Osteoblast (primary cell): ENCODE data around the gene TMEM233. TPM values are rescaled to one million over a fixed set of nuclear protein-coding genes. Genes with fewer than 3 reads are reported as not detected.
A peak's percentile ranks its signal among the peaks of the same experiment; 100 is the strongest.

ENCODE experiments used
- DNase-seq: peaks from one replicate; pipeline ENCODE4 v3.0.0; 2011; ENCODE audit warnings: low spot score, mixed read lengths; ENCODE audit not compliant: insufficient read length; ENCODE audit errors: missing footprints
- H2AFZ ChIP-seq: 2 replicates; pipeline ENCODE4 v1.6.0; 2011; ENCODE audit warnings: mild to moderate bottlenecking, low read length
- H3K27ac ChIP-seq: 2 replicates; pipeline ENCODE4 v1.5.1; 2011; ENCODE audit warnings: mild to moderate bottlenecking, low read depth, low read length, moderate library complexity
- H3K27me3 ChIP-seq: 2 replicates; pipeline ENCODE4 v1.6.0; 2012; ENCODE audit warnings: mild to moderate bottlenecking, control low read depth, inconsistent platforms, low read length, moderate library complexity; ENCODE audit not compliant: insufficient read depth
- H3K36me3 ChIP-seq: 2 replicates; pipeline ENCODE4 v1.5.1; 2011; ENCODE audit warnings: mild to moderate bottlenecking, low read length, control low read depth, moderate library complexity; ENCODE audit not compliant: insufficient read depth
- H3K4me1 ChIP-seq: 2 replicates; pipeline ENCODE4 v1.5.1; 2011; ENCODE audit warnings: mild to moderate bottlenecking, low read length, control low read depth, moderate library complexity; ENCODE audit not compliant: insufficient read depth
- H3K4me2 ChIP-seq: 2 replicates; pipeline ENCODE4 v1.6.0; 2011; ENCODE audit warnings: mild to moderate bottlenecking, low read length; ENCODE audit not compliant: insufficient read depth
- H3K4me3 ChIP-seq: fragments of 200-600 bp; sonication (generic); 3 replicates; pipeline ENCODE4 v1.5.1; 2012; ENCODE audit warnings: mild to moderate bottlenecking, low read length, inconsistent platforms; ENCODE audit not compliant: insufficient read depth
- H3K79me2 ChIP-seq: 2 replicates; pipeline ENCODE4 v1.6.0; 2012; ENCODE audit warnings: mild to moderate bottlenecking, low read length, control low read depth, inconsistent platforms; ENCODE audit not compliant: insufficient read depth
- H3K9me3 ChIP-seq: 2 replicates; pipeline ENCODE4 v1.5.1; 2011; ENCODE audit warnings: low read depth, low read length, control low read depth
- H4K20me1 ChIP-seq: 2 replicates; pipeline ENCODE4 v1.6.0; 2012; ENCODE audit warnings: mild to moderate bottlenecking, low read length, control low read depth; ENCODE audit not compliant: insufficient read depth
- CTCF ChIP-seq: IDR thresholded peaks from 2 replicates; pipeline ENCODE4 v1.5.1; 2011; ENCODE audit warnings: mild to moderate bottlenecking, low read depth, low read length, moderate library complexity; ENCODE audit errors: extremely low read depth
- total RNA-seq: library from RNA; depleted of rRNA; stranded (reverse); fragments of >200 nt; gene quantifications from 2 replicates; pipeline ENCODE4 v1.2.3, GENCODE V29; 2012

TMEM233 gene
- total RNA-seq, 1 donor, result not detected

- H3K4me1 ChIP-seq, result peaks cover 29% of the 10 kb centered on the region
These were observed 93.2 kb downstream of the TMEM233 start for GRCh38 chr12:119686776-119687175.

GRCh38 chr12:119687406-119687805 lies 93.8 kb downstream of the TMEM233 start:
- no peak overlapping the region for H3K4me2 ChIP-seq
- H3K4me1 ChIP-seq, result peaks cover 35% of the 10 kb centered on the region
- no peaks in the 10 kb centered on the region for H4K20me1 ChIP-seq
- H3K27ac ChIP-seq, result no peak overlapping the region
- H3K4me3 ChIP-seq, result no peak overlapping the region
- no peaks in the 10 kb centered on the region for H3K27me3 ChIP-seq
- DNase-seq, result no peak
- no peak for TF ChIP-seq CTCF
- no peaks in the 10 kb centered on the region for H3K36me3 ChIP-seq
- no peaks in the 10 kb centered on the region for H3K9me3 ChIP-seq
- H2AFZ ChIP-seq, result no peak overlapping the region
- H3K79me2 ChIP-seq, result no peaks in the 10 kb centered on the region

More at GRCh38 chr12:119686776-119687175, 93.2 kb downstream of the TMEM233 start:
- Histone ChIP-seq H3K36me3 (peaks cover 5% of the 10 kb centered on the region), H2AFZ (no peak overlapping the region), H4K20me1 (no peaks in the 10 kb centered on the region), H3K4me2 (no peak overlapping the region), H3K27ac (no peak overlapping the region), H3K27me3 (no peaks in the 10 kb centered on the region), H3K9me3 (no peaks in the 10 kb centered on the region), H3K4me3 (no peak overlapping the region), H3K79me2 (no peaks in the 10 kb centered on the region)
- peak; percentile 23 for DNase-seq
- no peak for TF ChIP-seq CTCF

- no peak for TF ChIP-seq CTCF
- DNase-seq, result peak; percentile 55
- Histone ChIP-seq H3K4me1 (peaks cover 37% of the 10 kb centered on the region), H3K9me3 (no peaks in the 10 kb centered on the region), H2AFZ (no peak overlapping the region), H3K79me2 (no peaks in the 10 kb centered on the region), H3K4me3 (no peak overlapping the region), H3K27me3 (no peaks in the 10 kb centered on the region), H3K27ac (no peak overlapping the region), H3K36me3 (no peaks in the 10 kb centered on the region), H4K20me1 (peaks cover under 1% of the 10 kb centered on the region), H3K4me2 (no peak overlapping the region)
These were observed 94.3 kb downstream of the TMEM233 start for GRCh38 chr12:119687879-119688278.

- H4K20me1 ChIP-seq, result peaks cover 6% of the 10 kb centered on the region
- DNase-seq, result peak; percentile 10
These were observed 96.4 kb downstream of the TMEM233 start for GRCh38 chr12:119689935-119690500.

More at GRCh38 chr12:119689935-119690500, 96.4 kb downstream of the TMEM233 start:
- Histone ChIP-seq H3K4me1 (peaks cover 29% of the 10 kb centered on the region), H3K27me3 (no peaks in the 10 kb centered on the region), H3K4me3 (no peak overlapping the region), H3K9me3 (no peaks in the 10 kb centered on the region), H2AFZ (no peak overlapping the region), H3K27ac (no peak overlapping the region), H3K4me2 (no peak overlapping the region), H3K36me3 (no peaks in the 10 kb centered on the region), H3K79me2 (no peaks in the 10 kb centered on the region)
- no peak for TF ChIP-seq CTCF
